Stimulated activated naive CD8-positive, alpha-beta T cell treated with anti-CD3 and anti-CD28 coated beads, Interleukin-15, amount 100 ng/mL, for 72 hours (primary cell): Measurements from ENCODE around the gene SFSWAP.
A peak's percentile ranks its signal among the peaks of the same experiment; 100 is the strongest.

Source experiments
- ATAC-seq: fragments of 150-1000 bp; cut with Tn5 transposase; 2 replicates; pipeline ENCODE4 v1.10.0; 2021; ENCODE audit warnings: mild to moderate bottlenecking, moderate library complexity
- DNase-seq, 2 donors: peaks; one replicate each; pipeline ENCODE4 v3.0.0; 2021 to 2022
- H3K27ac Mint-ChIP-seq, 2 donors: one replicate each; pipeline ENCODE4 v1.8.0; 2022; ENCODE audit warnings: mild to moderate bottlenecking in 2 of 2, mixed read lengths in 2 of 2, moderate library complexity in 2 of 2
- H3K27me3 Mint-ChIP-seq: one replicate; pipeline ENCODE4 v1.8.0; 2022; ENCODE audit warnings: mixed read lengths
- H3K4me1 Mint-ChIP-seq: one replicate; pipeline ENCODE4 v1.8.0; 2022; ENCODE audit warnings: mild to moderate bottlenecking, mixed read lengths
- H3K4me3 Mint-ChIP-seq, 2 donors: one replicate each; pipeline ENCODE4 v1.8.0; 2022; ENCODE audit warnings: mild to moderate bottlenecking in 2 of 2, mixed read lengths in 2 of 2, moderate library complexity in 1 of 2
- H3K9me3 Mint-ChIP-seq, 2 donors: one replicate each; pipeline ENCODE4 v1.8.0; 2022; ENCODE audit warnings: mixed read lengths in 2 of 2

Gene SFSWAP

GRCh38 chr12:131793243-131794022 is 82.5 kb downstream of the SFSWAP start:
- H3K27ac Mint-ChIP-seq: peak overlapping the region in 1 of 2 donors; percentile 82
- no peak overlapping the region for H3K4me3 Mint-ChIP-seq
- ATAC-seq (no peak), DNase-seq (no peak)
- no peaks in the 10 kb centered on the region for H3K4me1 Mint-ChIP-seq
- no peaks in the 10 kb centered on the region for H3K27me3 Mint-ChIP-seq
- H3K9me3 Mint-ChIP-seq: no peaks in the 10 kb centered on the region

- DNase-seq (no peak), ATAC-seq (no peak)
- H3K27ac Mint-ChIP-seq: peak overlapping the region; percentile 61 to 82
- H3K9me3 Mint-ChIP-seq: no peaks in the 10 kb centered on the region
- no peaks in the 10 kb centered on the region for H3K27me3 Mint-ChIP-seq
- H3K4me3 Mint-ChIP-seq: no peak overlapping the region
- no peaks in the 10 kb centered on the region for H3K4me1 Mint-ChIP-seq
These were observed 83.2 kb downstream of the SFSWAP start for GRCh38 chr12:131794061-131794460.

- DNase-seq (no peak), ATAC-seq (no peak)
- no peak overlapping the region for H3K27ac Mint-ChIP-seq
- no peaks in the 10 kb centered on the region for H3K4me1 Mint-ChIP-seq
- no peaks in the 10 kb centered on the region for H3K9me3 Mint-ChIP-seq
- H3K4me3 Mint-ChIP-seq: no peak overlapping the region
- no peaks in the 10 kb centered on the region for H3K27me3 Mint-ChIP-seq
These were observed 83.7 kb downstream of the SFSWAP start for GRCh38 chr12:131794573-131794972.

GRCh38 chr12:131795064-131795463 is 84.2 kb downstream of the SFSWAP start:
- peak; percentile 19 for ATAC-seq

GRCh38 chr12:131795690-131796410 is 85.0 kb downstream of the SFSWAP start:
- DNase-seq (no peak), ATAC-seq (no peak)
- Mint-ChIP-seq H3K27ac (peak overlapping the region; percentile 37 to 81), H3K9me3 (no peaks in the 10 kb centered on the region), H3K27me3 (no peaks in the 10 kb centered on the region), H3K4me1 (no peaks in the 10 kb centered on the region), H3K4me3 (no peak overlapping the region)

More at GRCh38 chr12:131795064-131795463, 84.2 kb downstream of the SFSWAP start:
- no peaks in the 10 kb centered on the region for H3K27me3 Mint-ChIP-seq
- no peak overlapping the region for H3K27ac Mint-ChIP-seq
- no peaks in the 10 kb centered on the region for H3K9me3 Mint-ChIP-seq
- no peak overlapping the region for H3K4me3 Mint-ChIP-seq
- no peaks in the 10 kb centered on the region for H3K4me1 Mint-ChIP-seq
- no peak for DNase-seq

- DNase-seq (no peak), ATAC-seq (no peak)
- H3K4me1 Mint-ChIP-seq: no peaks in the 10 kb centered on the region
- H3K9me3 Mint-ChIP-seq: no peaks in the 10 kb centered on the region
- no peaks in the 10 kb centered on the region for H3K27me3 Mint-ChIP-seq
- no peak overlapping the region for H3K4me3 Mint-ChIP-seq
- peak overlapping the region; percentile 37 to 81 for H3K27ac Mint-ChIP-seq
These were observed 85.5 kb downstream of the SFSWAP start for GRCh38 chr12:131796411-131796736.

GRCh38 chr12:131796754-131797587 is 86.1 kb downstream of the SFSWAP start:
- DNase-seq (no peak), ATAC-seq (peak; percentile 3)
- Mint-ChIP-seq H3K4me1 (no peaks in the 10 kb centered on the region), H3K4me3 (no peak overlapping the region), H3K27me3 (no peaks in the 10 kb centered on the region), H3K9me3 (no peaks in the 10 kb centered on the region), H3K27ac (peak overlapping the region in 1 of 2 donors; percentile 8)

GRCh38 chr12:131797588-131797934 is 86.7 kb downstream of the SFSWAP start:
- no peaks in the 10 kb centered on the region for H3K4me1 Mint-ChIP-seq
- H3K9me3 Mint-ChIP-seq: no peaks in the 10 kb centered on the region

GRCh38 chr12:131799195-131799594 is 88.3 kb downstream of the SFSWAP start:
- Mint-ChIP-seq H3K27ac (peak overlapping the region in 1 of 2 donors; percentile 25), H3K27me3 (no peaks in the 10 kb centered on the region), H3K4me1 (no peaks in the 10 kb centered on the region), H3K9me3 (no peaks in the 10 kb centered on the region), H3K4me3 (no peak overlapping the region)
- no peak for DNase-seq
- no peak for ATAC-seq

More at GRCh38 chr12:131797588-131797934, 86.7 kb downstream of the SFSWAP start:
- DNase-seq (no peak), ATAC-seq (no peak)
- H3K4me3 Mint-ChIP-seq: no peak overlapping the region
- H3K27me3 Mint-ChIP-seq: no peaks in the 10 kb centered on the region
- no peak overlapping the region for H3K27ac Mint-ChIP-seq

- Mint-ChIP-seq H3K4me1 (no peaks in the 10 kb centered on the region), H3K4me3 (no peak overlapping the region), H3K9me3 (no peaks in the 10 kb centered on the region), H3K27ac (peak overlapping the region in 1 of 2 donors; percentile 83), H3K27me3 (no peaks in the 10 kb centered on the region)
- no peak for DNase-seq
- ATAC-seq: peak; percentile 17
These were observed 89.1 kb downstream of the SFSWAP start for GRCh38 chr12:131799828-131800593.

- H3K4me1 Mint-ChIP-seq: no peaks in the 10 kb centered on the region
- peak; percentile 49 for ATAC-seq
- no peak for DNase-seq
- H3K9me3 Mint-ChIP-seq: no peaks in the 10 kb centered on the region
- no peak overlapping the region for H3K4me3 Mint-ChIP-seq
- H3K27me3 Mint-ChIP-seq: no peaks in the 10 kb centered on the region
- no peak overlapping the region for H3K27ac Mint-ChIP-seq
These were observed 89.8 kb downstream of the SFSWAP start for GRCh38 chr12:131800594-131801135.

GRCh38 chr12:131801254-131801866 is 90.5 kb downstream of the SFSWAP start:
- no peaks in the 10 kb centered on the region for H3K27me3 Mint-ChIP-seq
- DNase-seq: no peak
- H3K9me3 Mint-ChIP-seq: no peaks in the 10 kb centered on the region
- ATAC-seq: no peak
- peak overlapping the region in 1 of 2 donors; percentile 48 for H3K27ac Mint-ChIP-seq
- H3K4me1 Mint-ChIP-seq: no peaks in the 10 kb centered on the region
- no peak overlapping the region for H3K4me3 Mint-ChIP-seq

GRCh38 chr12:131803961-131804521 is 93.2 kb downstream of the SFSWAP start:
- Mint-ChIP-seq H3K9me3 (no peaks in the 10 kb centered on the region), H3K27ac (no peak overlapping the region), H3K4me1 (no peaks in the 10 kb centered on the region), H3K27me3 (no peaks in the 10 kb centered on the region), H3K4me3 (no peak overlapping the region)
- ATAC-seq (no peak), DNase-seq (no peak)

GRCh38 chr12:131805421-131805820 is 94.5 kb downstream of the SFSWAP start:
- Mint-ChIP-seq H3K27ac (no peak overlapping the region), H3K4me3 (no peak overlapping the region), H3K9me3 (no peaks in the 10 kb centered on the region), H3K27me3 (no peaks in the 10 kb centered on the region), H3K4me1 (no peaks in the 10 kb centered on the region)
- DNase-seq: no peak
- no peak for ATAC-seq
